HFF-Myc (cell line): Measurements from ENCODE around the gene CCDC197.

Experiments used
- DNase-seq: peaks from one replicate; pipeline ENCODE4 v3.0.0-alpha.2; 2011; ENCODE audit warnings: low read depth; ENCODE audit errors: extremely low read depth
- H3K4me3 ChIP-seq: replicated peaks from 2 replicates; pipeline ENCODE4 v1.5.1; 2011; ENCODE audit warnings: low read depth, mild to moderate bottlenecking, control low read depth, low read length
- CTCF ChIP-seq: IDR thresholded peaks from 2 replicates; pipeline ENCODE4 v1.5.1; 2012; ENCODE audit warnings: mild to moderate bottlenecking, low read depth, low read length, control low read depth; ENCODE audit errors: missing control alignments

The CCDC197 gene

GRCh38 chr14:94008234-94008633 is 11.1 kb downstream of the CCDC197 start:
- H3K4me3 ChIP-seq: no peak overlapping the region
- DNase-seq: no peak
- no peak for TF ChIP-seq CTCF

DNA sequence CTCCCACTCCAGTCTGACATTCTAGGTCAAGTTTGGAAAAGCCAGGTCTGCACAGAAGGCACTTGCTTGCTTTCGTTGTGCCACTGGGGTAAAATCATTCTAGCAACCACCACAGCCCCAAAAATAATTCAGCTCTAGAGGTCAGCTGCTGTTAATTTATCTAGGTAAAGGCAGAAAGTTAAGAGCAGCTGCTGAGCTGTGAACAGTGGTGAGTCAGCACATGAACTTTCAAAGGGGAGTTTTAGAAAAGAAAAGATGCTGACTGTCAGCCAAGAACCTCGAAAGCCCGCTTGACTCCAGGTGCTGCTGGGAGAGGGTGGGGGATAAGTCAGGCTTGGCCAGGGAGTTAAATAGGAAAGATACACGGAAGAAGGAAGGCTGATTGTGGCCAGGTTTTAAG is 12.7 kb downstream of the CCDC197 start:
- no peak for TF ChIP-seq CTCF
- H3K4me3 ChIP-seq: no peak overlapping the region
- peak; percentile 38 for DNase-seq

- no peak for TF ChIP-seq CTCF
- H3K4me3 ChIP-seq: no peak overlapping the region
- DNase-seq: no peak
Observed at GRCh38 chr14:94010625-94011024, 13.5 kb downstream of the CCDC197 start.

- no peak for DNase-seq
- TF ChIP-seq CTCF: no peak
- no peak overlapping the region for H3K4me3 ChIP-seq
Observed at GRCh38 chr14:94011795-94012194, 14.7 kb downstream of the CCDC197 start.

DNA sequence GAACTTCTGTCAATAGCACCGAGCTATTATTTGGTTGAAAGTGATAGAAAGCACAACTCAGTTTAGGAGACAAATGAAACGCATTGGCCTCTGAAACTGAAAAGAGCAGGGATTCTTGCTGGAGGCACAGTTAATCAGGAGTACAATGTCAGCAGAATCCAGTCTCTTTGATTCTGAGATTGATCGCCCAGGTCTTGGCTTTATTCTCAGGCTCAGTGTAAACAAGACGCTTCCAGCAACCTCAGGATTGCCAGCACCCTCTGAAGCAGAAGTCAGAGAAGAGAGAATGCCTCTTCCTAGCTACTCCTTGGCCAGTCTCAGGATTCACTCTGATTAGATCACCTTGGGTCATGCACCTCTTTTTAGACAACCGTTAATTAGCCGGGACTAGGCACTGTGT is 17.3 kb downstream of the CCDC197 start:
- H3K4me3 ChIP-seq: no peak overlapping the region
- TF ChIP-seq CTCF: no peak
- no peak for DNase-seq

- no peak for DNase-seq
- TF ChIP-seq CTCF: no peak
- H3K4me3 ChIP-seq: no peak overlapping the region
Observed at GRCh38 chr14:94015223-94015622, 18.1 kb downstream of the CCDC197 start.

DNA sequence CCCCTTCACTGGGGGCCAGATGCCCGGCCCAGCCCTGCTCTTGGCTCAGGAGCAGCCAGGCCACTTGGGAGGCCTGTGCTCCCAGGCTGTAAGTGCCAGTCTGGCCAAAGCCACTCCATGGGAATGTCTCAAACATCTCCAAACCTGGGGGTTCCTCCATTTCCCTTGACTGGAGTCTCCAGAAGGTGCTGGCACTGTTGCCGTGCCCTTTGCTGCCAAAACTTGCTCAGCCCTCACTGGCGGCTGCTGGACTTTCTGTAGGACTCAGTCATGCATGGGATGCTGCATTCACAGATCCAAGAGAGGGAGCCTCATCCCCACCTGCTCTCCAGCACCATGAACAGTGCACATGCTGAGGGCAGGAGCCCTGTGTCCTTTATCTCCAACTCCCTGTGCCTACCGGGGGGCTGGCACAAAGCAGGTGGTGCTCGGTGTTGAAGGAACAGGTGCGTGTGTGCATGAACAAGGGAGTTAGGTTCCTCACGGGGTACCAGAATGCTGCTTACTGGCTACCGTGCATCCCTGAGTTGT is 19.4 kb downstream of the CCDC197 start:
- no peak overlapping the region for H3K4me3 ChIP-seq
- no peak for DNase-seq
- TF ChIP-seq CTCF: no peak
